ENCODE data around the gene SPINK8.

The SPINK8 gene

GRCh38 chr3:48269592-48269991 lies 63.9 kb downstream of the SPINK8 start:
- Histone ChIP-seq H2BK120ac (ENCODE audit: insufficient read depth, low read length, poor library complexity) (no peak overlapping the region), H2AFZ (ENCODE audit: insufficient read depth, low read length, poor library complexity) (no peak overlapping the region), H3K4ac (ENCODE audit: low read depth, low read length) (no peak overlapping the region), H4K12ac (ENCODE audit: low read depth, low read length) (no peak overlapping the region), H3K27ac (ENCODE audit: low read depth, low read length) (no peak overlapping the region), H2AK5ac (ENCODE audit: low read length) (no peak overlapping the region), H4K8ac (ENCODE audit: low read depth, low read length) (no peak overlapping the region), H4K91ac (ENCODE audit: low read depth, low read length) (no peak overlapping the region), H2BK5ac (ENCODE audit: low read depth, low read length, poor library complexity) (no peak overlapping the region), H3K4me2 (ENCODE audit: low read length) (no peak overlapping the region), H3K18ac (ENCODE audit: low read length) (no peak overlapping the region), H3K14ac (ENCODE audit: low read length) (no peak overlapping the region), H3K27me3 (ENCODE audit: insufficient read depth, low read length) (no peaks in the 10 kb centered on the region), H3K79me1 (ENCODE audit: low read length) (no peaks in the 10 kb centered on the region), H3K9me3 (ENCODE audit: insufficient read depth, low read depth, low read length) (peaks cover 8% of the 10 kb centered on the region), H3K4me3 (ENCODE audit: low read depth, low read length) (peak overlapping the region; percentile 12), H3K36me3 (ENCODE audit: control insufficient read depth in 1 of 2, insufficient read depth in 2 of 2, low read length in 2 of 2) (peaks cover 5 to 13% of the 10 kb centered on the region in 2 experiments), H3K79me2 (ENCODE audit: control insufficient read depth, insufficient read depth, low read length, poor library complexity) (no peaks in the 10 kb centered on the region), H3K9ac (ENCODE audit: low read length) (no peak overlapping the region), H3K23ac (ENCODE audit: low read length) (no peak overlapping the region), H2BK12ac (ENCODE audit: low read length) (no peak overlapping the region), H3K4me1 (ENCODE audit: control insufficient read depth in 1 of 2, insufficient read depth in 2 of 2, low read length in 2 of 2) (no peaks in the 10 kb centered on the region)
- no peak for DNase-seq
- no CpG with 5 or more reads among the region's 8 CpGs for WGBS (ENCODE audit: extremely low coverage, insufficient coverage, insufficient read length)

GRCh38 chr3:48268936-48269561 lies 64.4 kb downstream of the SPINK8 start:
- Histone ChIP-seq H2AFZ (ENCODE audit: insufficient read depth, low read length, poor library complexity) (no peak overlapping the region), H3K27ac (ENCODE audit: low read depth, low read length) (no peak overlapping the region), H2AK5ac (ENCODE audit: low read length) (no peak overlapping the region), H3K36me3 (ENCODE audit: control insufficient read depth in 1 of 2, insufficient read depth in 2 of 2, low read length in 2 of 2) (peaks cover 5 to 13% of the 10 kb centered on the region in 2 experiments), H3K79me2 (ENCODE audit: control insufficient read depth, insufficient read depth, low read length, poor library complexity) (no peaks in the 10 kb centered on the region), H2BK120ac (ENCODE audit: insufficient read depth, low read length, poor library complexity) (no peak overlapping the region), H3K9ac (ENCODE audit: low read length) (no peak overlapping the region), H3K79me1 (ENCODE audit: low read length) (no peaks in the 10 kb centered on the region), H3K4ac (ENCODE audit: low read depth, low read length) (no peak overlapping the region), H4K91ac (ENCODE audit: low read depth, low read length) (no peak overlapping the region), H3K4me2 (ENCODE audit: low read length) (no peak overlapping the region), H2BK12ac (ENCODE audit: low read length) (no peak overlapping the region), H3K14ac (ENCODE audit: low read length) (no peak overlapping the region), H3K27me3 (ENCODE audit: insufficient read depth, low read length) (no peaks in the 10 kb centered on the region), H3K23ac (ENCODE audit: low read length) (no peak overlapping the region), H3K18ac (ENCODE audit: low read length) (no peak overlapping the region), H2BK5ac (ENCODE audit: low read depth, low read length, poor library complexity) (no peak overlapping the region), H3K9me3 (ENCODE audit: insufficient read depth, low read depth, low read length) (peaks cover 8% of the 10 kb centered on the region), H4K12ac (ENCODE audit: low read depth, low read length) (no peak overlapping the region), H4K8ac (ENCODE audit: low read depth, low read length) (no peak overlapping the region), H3K4me1 (ENCODE audit: control insufficient read depth in 1 of 2, insufficient read depth in 2 of 2, low read length in 2 of 2) (no peaks in the 10 kb centered on the region), H3K4me3 (ENCODE audit: low read depth, low read length) (no peak overlapping the region)
- DNase-seq, result no peak
- WGBS (ENCODE audit: extremely low coverage, insufficient coverage, insufficient read length), result no CpG with 5 or more reads among the region's 23 CpGs

- H4K12ac ChIP-seq (ENCODE audit: low read depth, low read length), result no peak overlapping the region
- no peak for DNase-seq
These were observed 65.0 kb downstream of the SPINK8 start for GRCh38 chr3:48268381-48268935.

GRCh38 chr3:48267782-48268181 lies 65.7 kb downstream of the SPINK8 start:
- H3K4me2 ChIP-seq (ENCODE audit: low read length), result no peak overlapping the region
- no peak overlapping the region for H4K12ac ChIP-seq (ENCODE audit: low read depth, low read length)
- no peaks in the 10 kb centered on the region for H3K79me2 ChIP-seq (ENCODE audit: control insufficient read depth, insufficient read depth, low read length, poor library complexity)
- no peak overlapping the region for H3K9ac ChIP-seq (ENCODE audit: low read length)
- H3K14ac ChIP-seq (ENCODE audit: low read length), result no peak overlapping the region
- H4K91ac ChIP-seq (ENCODE audit: low read depth, low read length), result no peak overlapping the region
- H3K4ac ChIP-seq (ENCODE audit: low read depth, low read length), result no peak overlapping the region
- H4K8ac ChIP-seq (ENCODE audit: low read depth, low read length), result no peak overlapping the region
- DNase-seq, result no peak
- no peak overlapping the region for H2AFZ ChIP-seq (ENCODE audit: insufficient read depth, low read length, poor library complexity)
- H3K27me3 ChIP-seq (ENCODE audit: insufficient read depth, low read length), result no peaks in the 10 kb centered on the region
- no peak overlapping the region for H3K23ac ChIP-seq (ENCODE audit: low read length)
- no peak overlapping the region for H3K27ac ChIP-seq (ENCODE audit: low read depth, low read length)
- no peak overlapping the region for H3K18ac ChIP-seq (ENCODE audit: low read length)
- H2AK5ac ChIP-seq (ENCODE audit: low read length), result no peak overlapping the region
- no peaks in the 10 kb centered on the region for H3K4me1 ChIP-seq (ENCODE audit: control insufficient read depth in 1 of 2, insufficient read depth in 2 of 2, low read length in 2 of 2)
- no peak overlapping the region for H2BK120ac ChIP-seq (ENCODE audit: insufficient read depth, low read length, poor library complexity)
- no CpG with 5 or more reads among the region's 2 CpGs for WGBS (ENCODE audit: extremely low coverage, insufficient coverage, insufficient read length)
- H3K36me3 ChIP-seq (ENCODE audit: control insufficient read depth in 1 of 2, insufficient read depth in 2 of 2, low read length in 2 of 2), result peaks cover 5 to 13% of the 10 kb centered on the region in 2 experiments
- no peak overlapping the region for H2BK12ac ChIP-seq (ENCODE audit: low read length)
- peaks cover 8% of the 10 kb centered on the region for H3K9me3 ChIP-seq (ENCODE audit: insufficient read depth, low read depth, low read length)
- no peak overlapping the region for H2BK5ac ChIP-seq (ENCODE audit: low read depth, low read length, poor library complexity)
- H3K79me1 ChIP-seq (ENCODE audit: low read length), result no peaks in the 10 kb centered on the region
- no peak overlapping the region for H3K4me3 ChIP-seq (ENCODE audit: low read depth, low read length)

More at GRCh38 chr3:48268381-48268935, 65.0 kb downstream of the SPINK8 start:
- H2BK12ac ChIP-seq (ENCODE audit: low read length), result no peak overlapping the region
- H3K4me3 ChIP-seq (ENCODE audit: low read depth, low read length), result no peak overlapping the region
- H3K23ac ChIP-seq (ENCODE audit: low read length), result no peak overlapping the region
- H3K9ac ChIP-seq (ENCODE audit: low read length), result no peak overlapping the region
- peaks cover 8% of the 10 kb centered on the region for H3K9me3 ChIP-seq (ENCODE audit: insufficient read depth, low read depth, low read length)
- H3K14ac ChIP-seq (ENCODE audit: low read length), result no peak overlapping the region
- H3K27me3 ChIP-seq (ENCODE audit: insufficient read depth, low read length), result no peaks in the 10 kb centered on the region
- H3K18ac ChIP-seq (ENCODE audit: low read length), result no peak overlapping the region
- H3K36me3 ChIP-seq (ENCODE audit: control insufficient read depth in 1 of 2, insufficient read depth in 2 of 2, low read length in 2 of 2), result peaks cover 5 to 13% of the 10 kb centered on the region in 2 experiments
- no peak overlapping the region for H3K4me2 ChIP-seq (ENCODE audit: low read length)
- no peak overlapping the region for H2BK5ac ChIP-seq (ENCODE audit: low read depth, low read length, poor library complexity)
- no peak overlapping the region for H2AFZ ChIP-seq (ENCODE audit: insufficient read depth, low read length, poor library complexity)
- H2AK5ac ChIP-seq (ENCODE audit: low read length), result no peak overlapping the region
- no CpG with 5 or more reads among the region's 13 CpGs for WGBS (ENCODE audit: extremely low coverage, insufficient coverage, insufficient read length)
- H3K27ac ChIP-seq (ENCODE audit: low read depth, low read length), result no peak overlapping the region
- no peak overlapping the region for H4K8ac ChIP-seq (ENCODE audit: low read depth, low read length)
- H3K4me1 ChIP-seq (ENCODE audit: control insufficient read depth in 1 of 2, insufficient read depth in 2 of 2, low read length in 2 of 2), result no peaks in the 10 kb centered on the region
- no peak overlapping the region for H3K4ac ChIP-seq (ENCODE audit: low read depth, low read length)
- no peaks in the 10 kb centered on the region for H3K79me1 ChIP-seq (ENCODE audit: low read length)
- no peak overlapping the region for H2BK120ac ChIP-seq (ENCODE audit: insufficient read depth, low read length, poor library complexity)
- no peak overlapping the region for H4K91ac ChIP-seq (ENCODE audit: low read depth, low read length)
- no peaks in the 10 kb centered on the region for H3K79me2 ChIP-seq (ENCODE audit: control insufficient read depth, insufficient read depth, low read length, poor library complexity)
